K562 (cell line): ENCODE data around the gene PSMC1. TPM values are rescaled to one million over a fixed set of nuclear protein-coding genes. Genes with fewer than 3 reads are reported as not detected.

Experiments
- BACH1 ChIP-seq: fragments of 200-800 bp; sonication (Bioruptor generic); IDR thresholded peaks from 2 replicates; pipeline ENCODE4 v1.6.1; 2016; ENCODE audit warnings: missing genetic modification characterization, missing compliant biosample characterization
- CHD1 ChIP-seq: fragments of 200-600 bp; sonication (generic); IDR thresholded peaks from one replicate; pipeline ENCODE4 v1.6.1; 2012; ENCODE audit warnings: mild to moderate bottlenecking, moderate library complexity, low read length, inconsistent platforms
- E2F3 ChIP-seq: fragments of 250-450 bp; sonication (Bioruptor Pico); IDR thresholded peaks from 2 replicates; pipeline ENCODE4 v1.4.0; 2020; ENCODE audit warnings: mild to moderate bottlenecking
- GABPA ChIP-seq: fragments of 200-800 bp; sonication (Bioruptor generic); conservative IDR thresholded peaks from 2 replicates; pipeline ENCODE4 v1.6.1; 2016; ENCODE audit warnings: low read depth, missing genetic modification characterization, missing compliant biosample characterization
- HOXB6 ChIP-seq: fragments of 250-450 bp; sonication (Bioruptor Pico); IDR thresholded peaks from 2 replicates; pipeline ENCODE4 v1.5.1; 2022; ENCODE audit warnings: mild to moderate bottlenecking, borderline replicate concordance
- KAT7 ChIP-seq: sonication (generic); formaldehyde crosslinking; IDR thresholded peaks from 2 replicates; pipeline ENCODE4 v1.8.0; 2022; ENCODE audit warnings: missing genetic modification reagents, mild to moderate bottlenecking, borderline replicate concordance
- MCM3 ChIP-seq: fragments of 450-650 bp; IDR thresholded peaks from 2 replicates; pipeline ENCODE4 v1.6.1; 2016
- MTA3 ChIP-seq: fragments of 450-650 bp; formaldehyde crosslinking; IDR thresholded peaks from 2 replicates; pipeline ENCODE4 v1.6.1; 2017; ENCODE audit warnings: mild to moderate bottlenecking, borderline replicate concordance
- NUFIP1 ChIP-seq: fragments of 450-650 bp; IDR thresholded peaks from 2 replicates; pipeline ENCODE4 v1.6.1; 2018; ENCODE audit not compliant: partially characterized antibody
- PPARD ChIP-seq: fragments of 250-450 bp; sonication (Bioruptor Pico); IDR thresholded peaks from 2 replicates; pipeline ENCODE4 v1.8.0; 2022; ENCODE audit warnings: inconsistent platforms, mild to moderate bottlenecking, moderate library complexity
- SIN3A ChIP-seq, 2 experiments: fragments of 150-350 bp in 1 of 2; IDR thresholded peaks; 2 replicates each; pipeline ENCODE4 v1.6.1; 2011 to 2016; ENCODE audit warnings: borderline replicate concordance in 2 of 2, low read depth in 2 of 2, low read length in 2 of 2, mild to moderate bottlenecking in 2 of 2, moderate library complexity in 2 of 2; ENCODE audit not compliant: control insufficient read depth in 1 of 2
- SNRNP70 ChIP-seq: fragments of 200-400 bp; formaldehyde crosslinking; optimal IDR thresholded peaks from 2 replicates; pipeline ENCODE3; 2017; ENCODE audit warnings: low read depth, low read length
- TAL1 ChIP-seq: fragments of 450-650 bp; IDR thresholded peaks from 2 replicates; pipeline ENCODE4 v1.6.1; 2016; ENCODE audit warnings: mild to moderate bottlenecking
- XRCC3 ChIP-seq: fragments of 450-650 bp; IDR thresholded peaks from 2 replicates; pipeline ENCODE4 v1.6.1; 2017; ENCODE audit warnings: mild to moderate bottlenecking, moderate library complexity
- ZBED1 ChIP-seq: IDR thresholded peaks from 2 replicates; pipeline ENCODE4 v1.6.1; 2014
- ZFX ChIP-seq: sonication (generic); formaldehyde crosslinking; IDR thresholded peaks from 2 replicates; pipeline ENCODE4 v1.8.0; 2022; ENCODE audit warnings: mild to moderate bottlenecking, missing genetic modification reagents, moderate library complexity
- ZNF263 ChIP-seq: sonication (generic); formaldehyde crosslinking; IDR thresholded peaks from 2 replicates; pipeline ENCODE4 v1.8.0; 2022; ENCODE audit warnings: mild to moderate bottlenecking, missing genetic modification reagents, borderline replicate concordance
- ZNF316 ChIP-seq: fragments of 450-650 bp; IDR thresholded peaks from 2 replicates; pipeline ENCODE4 v1.6.1; 2016
- polyA plus RNA-seq, 8 experiments: library from polyadenylated mRNA; depleted of rRNA in 4 of 8; stranded (reverse) in 5 of 8; unstranded in 3 of 8; fragments of >200 nt; fragmentation: Nextera tagmentation in 2 of 8; fragmentation: Illumina TruSeq in 1 of 8; extraction: Ambion mirVana in 2 of 8; extraction: Trizol in 1 of 8; gene quantifications; 2 replicates each; pipeline versions ENCODE4 v1.2.1 to v1.2.3, GENCODE V29; 2011 to 2014; ENCODE audit warnings: inconsistent platforms in 1 of 8, missing spikeins in 1 of 8
- total RNA-seq, 7 experiments: library from RNA; depleted of rRNA in 6 of 7; stranded (reverse); fragments of >200 nt in 6 of 7; fragmentation: Illumina TruSeq in 2 of 7; extraction: Trizol in 2 of 7; gene quantifications; 2 replicates each; pipeline versions ENCODE4 v1.2.1 to v1.2.3, GENCODE V29; 2011 to 2021; ENCODE audit warnings: low replicate concordance in 1 of 7
- TF ChIP-seq, protein P1 (sequence below): fragments of 450-650 bp; IDR thresholded peaks from 2 replicates; pipeline ENCODE4 v1.7.1; 2018; ENCODE audit warnings: mild to moderate bottlenecking, low read depth; ENCODE audit not compliant: partially characterized antibody
- TF ChIP-seq, protein P2 (sequence below), 2 experiments: fragments of 450-650 bp in 1 of 2; IDR thresholded peaks; 2 replicates each; pipeline ENCODE4 v1.6.1; 2011 to 2017; ENCODE audit warnings: low read depth in 2 of 2, antibody characterized with exemption in 1 of 2, borderline replicate concordance in 1 of 2, low read length in 1 of 2, mild to moderate bottlenecking in 1 of 2, mixed read lengths in 1 of 2; ENCODE audit not compliant: control insufficient read depth in 1 of 2
- TF ChIP-seq, protein P3 (sequence below): fragments of 250-450 bp; sonication (Bioruptor Pico); IDR thresholded peaks from 2 replicates; pipeline ENCODE4 v1.9.0; 2021; ENCODE audit warnings: mild to moderate bottlenecking, inconsistent platforms

Gene PSMC1
- total and polyA plus RNA-seq, 9 of the 15 experiments (the other 6 are each of a cell fraction or from before 2014, with no cell fraction given) = 87.8 to 276 (median 165) TPM

DNA sequence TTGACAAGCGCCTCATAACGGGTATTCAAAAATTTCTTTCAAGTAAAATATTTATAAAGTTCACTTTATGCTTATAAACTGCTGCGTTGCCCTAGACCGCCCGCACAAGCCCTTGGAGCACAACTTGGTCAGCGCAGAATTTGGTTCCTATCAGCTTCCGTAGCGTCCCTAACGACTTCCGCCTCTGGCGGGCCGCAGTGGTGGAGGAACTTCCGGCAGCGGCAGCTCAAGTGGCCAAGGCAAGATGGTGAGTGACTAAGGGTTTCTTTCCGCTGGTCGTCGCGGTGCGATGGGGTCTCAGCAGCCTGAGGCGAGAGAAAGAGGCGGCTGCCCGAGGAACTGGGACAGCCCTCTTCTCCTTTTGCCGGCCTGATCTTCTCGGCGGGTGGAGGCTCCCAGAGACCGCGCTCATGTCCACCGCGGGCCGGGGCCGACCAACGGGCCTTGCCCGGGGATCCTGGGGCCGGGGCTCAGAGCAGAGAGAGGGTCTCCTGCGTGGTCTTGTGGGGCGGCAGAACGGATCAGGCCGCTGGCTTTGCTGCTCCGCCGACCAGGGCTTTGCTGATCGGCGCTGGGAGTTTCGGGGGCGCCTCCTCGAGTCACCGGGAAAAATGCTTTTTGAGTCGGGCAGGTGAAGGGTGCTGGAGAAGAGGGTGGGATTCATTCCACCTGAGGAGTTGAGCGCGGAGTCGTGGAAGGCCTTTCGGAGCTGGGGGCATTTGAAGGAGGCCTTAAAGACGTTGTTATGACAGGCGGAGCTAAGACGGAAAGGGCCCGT lies at the start of gene PSMC1 (continued):
- TF ChIP-seq, protein P1, sequence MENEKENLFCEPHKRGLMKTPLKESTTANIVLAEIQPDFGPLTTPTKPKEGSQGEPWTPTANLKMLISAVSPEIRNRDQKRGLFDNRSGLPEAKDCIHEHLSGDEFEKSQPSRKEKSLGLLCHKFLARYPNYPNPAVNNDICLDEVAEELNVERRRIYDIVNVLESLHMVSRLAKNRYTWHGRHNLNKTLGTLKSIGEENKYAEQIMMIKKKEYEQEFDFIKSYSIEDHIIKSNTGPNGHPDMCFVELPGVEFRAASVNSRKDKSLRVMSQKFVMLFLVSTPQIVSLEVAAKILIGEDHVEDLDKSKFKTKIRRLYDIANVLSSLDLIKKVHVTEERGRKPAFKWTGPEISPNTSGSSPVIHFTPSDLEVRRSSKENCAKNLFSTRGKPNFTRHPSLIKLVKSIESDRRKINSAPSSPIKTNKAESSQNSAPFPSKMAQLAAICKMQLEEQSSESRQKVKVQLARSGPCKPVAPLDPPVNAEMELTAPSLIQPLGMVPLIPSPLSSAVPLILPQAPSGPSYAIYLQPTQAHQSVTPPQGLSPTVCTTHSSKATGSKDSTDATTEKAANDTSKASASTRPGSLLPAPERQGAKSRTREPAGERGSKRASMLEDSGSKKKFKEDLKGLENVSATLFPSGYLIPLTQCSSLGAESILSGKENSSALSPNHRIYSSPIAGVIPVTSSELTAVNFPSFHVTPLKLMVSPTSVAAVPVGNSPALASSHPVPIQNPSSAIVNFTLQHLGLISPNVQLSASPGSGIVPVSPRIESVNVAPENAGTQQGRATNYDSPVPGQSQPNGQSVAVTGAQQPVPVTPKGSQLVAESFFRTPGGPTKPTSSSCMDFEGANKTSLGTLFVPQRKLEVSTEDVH = no peak
- TF ChIP-seq GABPA (tag) (peak; percentile 95), NUFIP1 (no peak), ZBED1 (peak; percentile 56; the same call in 1 of the 2 replicates), MCM3 (no peak), E2F3 (CRISPR knock-in tag) (no peak), CHD1 (no peak), SNRNP70 (no peak), PPARD (CRISPR knock-in tag) (no peak), TAL1 (no peak), XRCC3 (no peak), ZFX (peak; percentile 88), ZNF263 (CRISPR knock-in tag) (peak; percentile 17; the same call in 1 of the 2 replicates), BACH1 (tag) (no peak), HOXB6 (CRISPR knock-in tag) (no peak), KAT7 (CRISPR knock-in tag) (no peak), MTA3 (peak; percentile 96), ZNF316 (peak; percentile 77), SIN3A (IDR thresholded peaks at IDR 0.05; ENCODE audit: borderline replicate concordance in 2 of 2, control insufficient read depth in 1 of 2, low read depth in 2 of 2, low read length in 2 of 2) (0 out of 4 replicates have a peak, but pooled peaks of 1 of the 2 experiments have one; percentile 58)
- TF ChIP-seq, protein P2, sequence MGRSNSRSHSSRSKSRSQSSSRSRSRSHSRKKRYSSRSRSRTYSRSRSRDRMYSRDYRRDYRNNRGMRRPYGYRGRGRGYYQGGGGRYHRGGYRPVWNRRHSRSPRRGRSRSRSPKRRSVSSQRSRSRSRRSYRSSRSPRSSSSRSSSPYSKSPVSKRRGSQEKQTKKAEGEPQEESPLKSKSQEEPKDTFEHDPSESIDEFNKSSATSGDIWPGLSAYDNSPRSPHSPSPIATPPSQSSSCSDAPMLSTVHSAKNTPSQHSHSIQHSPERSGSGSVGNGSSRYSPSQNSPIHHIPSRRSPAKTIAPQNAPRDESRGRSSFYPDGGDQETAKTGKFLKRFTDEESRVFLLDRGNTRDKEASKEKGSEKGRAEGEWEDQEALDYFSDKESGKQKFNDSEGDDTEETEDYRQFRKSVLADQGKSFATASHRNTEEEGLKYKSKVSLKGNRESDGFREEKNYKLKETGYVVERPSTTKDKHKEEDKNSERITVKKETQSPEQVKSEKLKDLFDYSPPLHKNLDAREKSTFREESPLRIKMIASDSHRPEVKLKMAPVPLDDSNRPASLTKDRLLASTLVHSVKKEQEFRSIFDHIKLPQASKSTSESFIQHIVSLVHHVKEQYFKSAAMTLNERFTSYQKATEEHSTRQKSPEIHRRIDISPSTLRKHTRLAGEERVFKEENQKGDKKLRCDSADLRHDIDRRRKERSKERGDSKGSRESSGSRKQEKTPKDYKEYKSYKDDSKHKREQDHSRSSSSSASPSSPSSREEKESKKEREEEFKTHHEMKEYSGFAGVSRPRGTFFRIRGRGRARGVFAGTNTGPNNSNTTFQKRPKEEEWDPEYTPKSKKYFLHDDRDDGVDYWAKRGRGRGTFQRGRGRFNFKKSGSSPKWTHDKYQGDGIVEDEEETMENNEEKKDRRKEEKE (IDR thresholded peaks at IDR 0.05; ENCODE audit: borderline replicate concordance in 1 of 2, control insufficient read depth in 1 of 2, low read depth in 2 of 2, low read length in 1 of 2) = 0 out of 4 replicates have a peak, but pooled peaks of 1 of the 2 experiments have one; percentile 37
- TF ChIP-seq, protein P3, sequence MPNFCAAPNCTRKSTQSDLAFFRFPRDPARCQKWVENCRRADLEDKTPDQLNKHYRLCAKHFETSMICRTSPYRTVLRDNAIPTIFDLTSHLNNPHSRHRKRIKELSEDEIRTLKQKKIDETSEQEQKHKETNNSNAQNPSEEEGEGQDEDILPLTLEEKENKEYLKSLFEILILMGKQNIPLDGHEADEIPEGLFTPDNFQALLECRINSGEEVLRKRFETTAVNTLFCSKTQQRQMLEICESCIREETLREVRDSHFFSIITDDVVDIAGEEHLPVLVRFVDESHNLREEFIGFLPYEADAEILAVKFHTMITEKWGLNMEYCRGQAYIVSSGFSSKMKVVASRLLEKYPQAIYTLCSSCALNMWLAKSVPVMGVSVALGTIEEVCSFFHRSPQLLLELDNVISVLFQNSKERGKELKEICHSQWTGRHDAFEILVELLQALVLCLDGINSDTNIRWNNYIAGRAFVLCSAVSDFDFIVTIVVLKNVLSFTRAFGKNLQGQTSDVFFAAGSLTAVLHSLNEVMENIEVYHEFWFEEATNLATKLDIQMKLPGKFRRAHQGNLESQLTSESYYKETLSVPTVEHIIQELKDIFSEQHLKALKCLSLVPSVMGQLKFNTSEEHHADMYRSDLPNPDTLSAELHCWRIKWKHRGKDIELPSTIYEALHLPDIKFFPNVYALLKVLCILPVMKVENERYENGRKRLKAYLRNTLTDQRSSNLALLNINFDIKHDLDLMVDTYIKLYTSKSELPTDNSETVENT (CRISPR knock-in tag) = no peak
